Left cardiac atrium (tissue), 4 donors: ENCODE measurements around the gene UHRF2. TPM values are rescaled to one million over a fixed set of nuclear protein-coding genes. Genes with fewer than 3 reads are reported as not detected.
"Not testable (repeated sequence)": the region's sequence is repeated elsewhere in the genome, so short reads cannot be mapped to it uniquely, and the experiment has no call there.

Experiments
- ATAC-seq, 2 donors: fragments of 200-7000 bp; cut with Tn5 transposase; one replicate each; pipeline ENCODE4 v1.9.1; 2020; ENCODE audit warnings: mild to moderate bottlenecking in 2 of 2, moderate library complexity in 2 of 2
- DNase-seq: peaks from one replicate; pipeline ENCODE4 v3.0.0-alpha.2; 2020
- intact Hi-C, 2 donors: fragments of 100-400 bp; cut with DNase I; formaldehyde crosslinking; loops; one replicate each; pipeline versions ENCODE4 v1.14.1 to v1.15.1; 2022 to 2023
- total RNA-seq, 2 donors: library from RNA; stranded (reverse); fragmentation: NEBNext Ultra II Directional; extraction: Animal tissue kit (Norgen Biotek cat#: 25700); gene quantifications; one replicate each; pipeline ENCODE4 v1.2.1, GENCODE V29; 2021
- donor health status: DM: no; HTN: yes; CAD: no.
- donor health status: DM: no; HTN: yes; CAD: no; lungs with severe emphysema.
- donor health status: DM: yes; HTN: yes; CAD: no.
- donor health status: Dilated cardiomyopathy.

The UHRF2 gene
- total RNA-seq, 2 donors from 2014 or later: 18.0 to 18.1 TPM

- intact Hi-C loops: no loop called here
- ATAC-seq: no peak
- DNase-seq: no peak
Measured at GRCh38 chr9:6467006-6467625, 54.1 kb downstream of the UHRF2 start.

GRCh38 chr9:6471231-6471850 is 58.3 kb downstream of the UHRF2 start:
- ATAC-seq: no peak
- intact Hi-C loops: no loop called here

GRCh38 chr9:6473151-6473550 is 60.2 kb downstream of the UHRF2 start:
- intact Hi-C loops: no loop called here
- ATAC-seq (no peak), DNase-seq (no peak)

More at GRCh38 chr9:6471231-6471850, 58.3 kb downstream of the UHRF2 start:
- no peak for DNase-seq

GRCh38 chr9:6479959-6480358 is 67.0 kb downstream of the UHRF2 start:
- DNase-seq: no peak
- intact Hi-C loops: no loop called here
- ATAC-seq: no peak

- no peak for ATAC-seq
- no peak for DNase-seq
- intact Hi-C loops: no loop called here
Measured at GRCh38 chr9:6484210-6484609, 71.2 kb downstream of the UHRF2 start.

- intact Hi-C loops: no loop called here
- ATAC-seq (no peak), DNase-seq (no peak)
Measured at GRCh38 chr9:6488395-6488794, 75.4 kb downstream of the UHRF2 start.

GRCh38 chr9:6489099-6489498 is 76.1 kb downstream of the UHRF2 start:
- DNase-seq: no peak
- intact Hi-C loops: no loop called here
- ATAC-seq: no peak

GRCh38 chr9:6490863-6491262 is 77.9 kb downstream of the UHRF2 start:
- intact Hi-C loops: loop anchor here in 1 of 2 donors (10.0 kb wide), 1 partner anchor 136 kb away; no protein-coding TSS in a partner anchor
- ATAC-seq: no peak
- no peak for DNase-seq

GRCh38 chr9:6495466-6495865 is 82.5 kb downstream of the UHRF2 start:
- ATAC-seq (no peak), DNase-seq (no peak)
- intact Hi-C loops: loop anchor here in 1 of 2 donors (10.0 kb wide), 1 partner anchor 141 kb away; no protein-coding TSS in a partner anchor

GRCh38 chr9:6498982-6499381 is 86.0 kb downstream of the UHRF2 start:
- DNase-seq (no peak), ATAC-seq (no peak)
- intact Hi-C loops: loop anchor here in 1 of 2 donors (10.0 kb wide), 1 partner anchor 144 kb away; no protein-coding TSS in a partner anchor

- intact Hi-C loops: no loop called here
- ATAC-seq: no peak
- no peak for DNase-seq
Measured at GRCh38 chr9:6501526-6502210, 88.7 kb downstream of the UHRF2 start.

GRCh38 chr9:6502399-6502798 is 89.4 kb downstream of the UHRF2 start:
- ATAC-seq: no peak

GRCh38 chr9:6506571-6506970 is 93.6 kb downstream of the UHRF2 start:
- ATAC-seq (no peak), DNase-seq (no peak)
- intact Hi-C loops: no loop called here

More at GRCh38 chr9:6502399-6502798, 89.4 kb downstream of the UHRF2 start:
- intact Hi-C loops: no loop called here
- no peak for DNase-seq

GRCh38 chr9:6512085-6512657 is 99.2 kb downstream of the UHRF2 start:
- no peak for DNase-seq
- ATAC-seq: no peak
- intact Hi-C loops: no loop called here

GRCh38 chr9:6522263-6522662 is 109.3 kb downstream of the UHRF2 start:
- DNase-seq (no peak), ATAC-seq (no peak)
- intact Hi-C loops: no loop called here

- intact Hi-C loops: no loop called here
- no peak for ATAC-seq
- no peak for DNase-seq
Measured at GRCh38 chr9:6525326-6526045, 112.5 kb downstream of the UHRF2 start.

- intact Hi-C loops: no loop called here
- no peak for DNase-seq
- ATAC-seq: no peak
Measured at GRCh38 chr9:6535594-6535993, 122.6 kb downstream of the UHRF2 start.

GRCh38 chr9:6538666-6539071 is 125.7 kb downstream of the UHRF2 start:
- ATAC-seq (no peak), DNase-seq (no peak)
- intact Hi-C loops: no loop called here

GRCh38 chr9:6542617-6543016 is 129.6 kb downstream of the UHRF2 start:
- intact Hi-C loops, ATAC-seq, DNase-seq: not testable (repeated sequence)
